ENCODE data around the gene COL24A1.

COL24A1 gene

GRCh38 chr1:86156566-86157455 lies at the start of gene COL24A1:
COL24A1 (minus strand) TSS chr1:86156772; CDS start chr1:86156396, 376 bp downstream.
- no peak for DNase-seq

- DNase-seq = no peak
Measured at GRCh38 chr1:86205741-86206140, 49.2 kb upstream of the COL24A1 start.

- DNase-seq = no peak
Measured at GRCh38 chr1:86202552-86203340, 46.2 kb upstream of the COL24A1 start.

- no peak for DNase-seq
Measured at GRCh38 chr1:86201311-86201710, 44.7 kb upstream of the COL24A1 start.

GRCh38 chr1:86200901-86201300 lies 44.3 kb upstream of the COL24A1 start:
- DNase-seq = no peak

- DNase-seq = no peak
Measured at GRCh38 chr1:86197206-86197855, 40.8 kb upstream of the COL24A1 start.

GRCh38 chr1:86195281-86195680 lies 38.7 kb upstream of the COL24A1 start:
- DNase-seq = no peak

GRCh38 chr1:86194491-86195034 lies 38.0 kb upstream of the COL24A1 start:
- no peak for DNase-seq

- DNase-seq = no peak
Measured at GRCh38 chr1:86192417-86192816, 35.8 kb upstream of the COL24A1 start.

GRCh38 chr1:86191958-86192357 lies 35.4 kb upstream of the COL24A1 start:
- DNase-seq = no peak

GRCh38 chr1:86190873-86191272 lies 34.3 kb upstream of the COL24A1 start:
- DNase-seq = no peak

GRCh38 chr1:86184426-86184825 lies 27.9 kb upstream of the COL24A1 start:
- no peak for DNase-seq

- DNase-seq = no peak
Measured at GRCh38 chr1:86183810-86184209, 27.2 kb upstream of the COL24A1 start.

GRCh38 chr1:86176226-86176625 lies 19.7 kb upstream of the COL24A1 start:
- DNase-seq = no peak

- no peak for DNase-seq
Measured at GRCh38 chr1:86175756-86176155, 19.2 kb upstream of the COL24A1 start.

GRCh38 chr1:86169625-86170024 lies 13.1 kb upstream of the COL24A1 start:
- DNase-seq = no peak

- no peak for DNase-seq
Measured at GRCh38 chr1:86159800-86160199, 3.2 kb upstream of the COL24A1 start.

- DNase-seq = no peak
Measured at GRCh38 chr1:86155807-86156565, 586 bp downstream of the COL24A1 start.

GRCh38 chr1:86155051-86155806 lies 1.3 kb downstream of the COL24A1 start:
- DNase-seq = no peak

GRCh38 chr1:86154571-86155050 lies 2.0 kb downstream of the COL24A1 start:
- no peak for DNase-seq

- no peak for DNase-seq
Measured at GRCh38 chr1:86153836-86154235, 2.7 kb downstream of the COL24A1 start.
